Gastrocnemius medialis (tissue), 4 donors: ENCODE data around the gene PKN1. TPM values are rescaled to one million over a fixed set of nuclear protein-coding genes. Genes with fewer than 3 reads are reported as not detected.

Experiments
- ATAC-seq, 2 donors: fragments of 150-250 bp; one replicate each; pipeline ENCODE4 v1.9.1; 2016
- DNase-seq, 2 donors: peaks; one replicate each; pipeline ENCODE4 v3.0.0-alpha.2; 2019
- H3K27ac ChIP-seq, 4 donors: fragments of 200-600 bp; sonication (generic); 1 replicate in 1 of 4; 2 replicates in 3 of 4; pipeline ENCODE4 v1.5.1; 2016 to 2018; ENCODE audit warnings: mild to moderate bottlenecking in 2 of 4, moderate library complexity in 1 of 4
- H3K27me3 ChIP-seq, 3 donors: fragments of 200-600 bp; sonication (generic) in 2 of 3; 1 replicate in 1 of 3; 2 replicates in 2 of 3; pipeline versions ENCODE4 v1.5.1 to v1.6.0; 2016 to 2019; ENCODE audit warnings: mild to moderate bottlenecking in 1 of 3, moderate library complexity in 1 of 3
- H3K36me3 ChIP-seq, 2 donors: fragments of 200-600 bp; sonication (generic) in 1 of 2; one replicate each; pipeline ENCODE4 v1.5.1; 2017 to 2018
- H3K4me1 ChIP-seq, 2 donors: fragments of 200-600 bp; sonication (generic) in 1 of 2; one replicate each; pipeline ENCODE4 v1.5.1; 2016 to 2017; ENCODE audit warnings: mild to moderate bottlenecking in 2 of 2
- H3K4me3 ChIP-seq, 4 donors: fragments of 200-600 bp; sonication (generic) in 3 of 4; 1 replicate in 1 of 4; 2 replicates in 3 of 4; pipeline ENCODE4 v1.5.1; 2016 to 2019; ENCODE audit warnings: mild to moderate bottlenecking in 2 of 4
- H3K9me3 ChIP-seq, 3 donors: fragments of 200-600 bp; sonication (generic) in 2 of 3; 1 replicate in 1 of 3; 2 replicates in 2 of 3; pipeline ENCODE4 v1.5.1; 2016 to 2019
- POLR2A ChIP-seq, 2 donors: fragments of 450-650 bp; IDR thresholded peaks; one replicate each; pipeline ENCODE4 v1.6.1; 2017; ENCODE audit warnings: antibody characterized with exemption in 2 of 2, mild to moderate bottlenecking in 2 of 2, moderate library complexity in 2 of 2
- in situ Hi-C, 4 donors: fragments of 200-750 bp; cut with MboI; loops; one replicate each; pipeline versions ENCODE4 v1.15.0 to v1.8.0; 2017; ENCODE audit warnings: low sequenced_read_pairs in 4 of 4
- intact Hi-C: fragments of 100-400 bp; cut with DNase I; formaldehyde crosslinking; loops from one replicate; pipeline ENCODE4 v1.15.1; 2023; ENCODE audit warnings: low total_unique reads
- total RNA-seq, 4 donors: library from RNA; depleted of rRNA; stranded (reverse); fragments of >200 nt; gene quantifications; one replicate each; pipeline versions ENCODE4 v1.1.0 to v1.2.3, GENCODE V29; 2016
- TF ChIP-seq, protein P1 (sequence below), 5 experiments: fragments of 450-650 bp in 3 of 5; fragments of 200-600 bp in 2 of 5; sonication (generic) in 2 of 5; IDR thresholded peaks in 4 of 5; conservative IDR thresholded peaks in 1 of 5; 1 replicate in 4 of 5; 2 replicates in 1 of 5; pipeline ENCODE4 v1.5.1; 2016 to 2019; ENCODE audit warnings: antibody characterized with exemption in 5 of 5, mild to moderate bottlenecking in 3 of 5, moderate library complexity in 3 of 5

Gene PKN1
- total RNA-seq, 4 donors from 2014 or later: 52.1 to 130 (median 81.3) TPM

DNA sequence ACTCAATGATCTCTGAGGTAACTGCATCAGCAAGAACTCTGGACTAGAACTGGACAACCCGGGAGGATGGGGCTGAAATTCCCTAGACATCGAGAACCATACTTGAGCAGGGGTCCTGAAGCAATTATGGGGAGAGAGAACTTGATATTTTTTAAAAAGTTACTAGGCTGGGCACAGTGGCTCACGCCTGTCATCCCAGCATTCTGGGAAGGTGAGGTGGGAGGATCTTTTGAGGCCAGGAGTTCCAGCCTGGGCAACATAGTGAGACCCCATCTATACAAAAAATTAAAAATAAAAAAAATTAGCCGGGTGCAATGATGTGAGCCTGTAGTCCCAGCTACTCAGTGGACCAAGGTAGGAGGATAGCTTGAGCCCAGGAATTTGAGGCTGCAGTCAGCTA, 87.4 kb downstream of the PKN1 start:
- H3K27me3 ChIP-seq: no peaks in the 10 kb centered on the region
- ATAC-seq: no peak
- peak overlapping the region; percentile 95 to 100 (median 98) for H3K27ac ChIP-seq
- intact Hi-C loops (no loop called here), in situ Hi-C loops (no loop called here)
- no peak overlapping the region for H3K4me3 ChIP-seq
- no peak for DNase-seq
- TF ChIP-seq, protein P1, sequence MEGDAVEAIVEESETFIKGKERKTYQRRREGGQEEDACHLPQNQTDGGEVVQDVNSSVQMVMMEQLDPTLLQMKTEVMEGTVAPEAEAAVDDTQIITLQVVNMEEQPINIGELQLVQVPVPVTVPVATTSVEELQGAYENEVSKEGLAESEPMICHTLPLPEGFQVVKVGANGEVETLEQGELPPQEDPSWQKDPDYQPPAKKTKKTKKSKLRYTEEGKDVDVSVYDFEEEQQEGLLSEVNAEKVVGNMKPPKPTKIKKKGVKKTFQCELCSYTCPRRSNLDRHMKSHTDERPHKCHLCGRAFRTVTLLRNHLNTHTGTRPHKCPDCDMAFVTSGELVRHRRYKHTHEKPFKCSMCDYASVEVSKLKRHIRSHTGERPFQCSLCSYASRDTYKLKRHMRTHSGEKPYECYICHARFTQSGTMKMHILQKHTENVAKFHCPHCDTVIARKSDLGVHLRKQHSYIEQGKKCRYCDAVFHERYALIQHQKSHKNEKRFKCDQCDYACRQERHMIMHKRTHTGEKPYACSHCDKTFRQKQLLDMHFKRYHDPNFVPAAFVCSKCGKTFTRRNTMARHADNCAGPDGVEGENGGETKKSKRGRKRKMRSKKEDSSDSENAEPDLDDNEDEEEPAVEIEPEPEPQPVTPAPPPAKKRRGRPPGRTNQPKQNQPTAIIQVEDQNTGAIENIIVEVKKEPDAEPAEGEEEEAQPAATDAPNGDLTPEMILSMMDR (IDR thresholded peaks at IDR 0.05 in 4 of 5, conservative IDR thresholded peaks at IDR 0.05 in 1 of 5): no peak
- no peak for TF ChIP-seq POLR2A (IDR thresholded peaks at IDR 0.05)
- H3K9me3 ChIP-seq: no peaks in the 10 kb centered on the region
- peaks cover 0 to 10% of the 10 kb centered on the region in 2 donors for H3K36me3 ChIP-seq
- H3K4me1 ChIP-seq: peaks cover 24% of the 10 kb centered on the region in 2 donors

Other genes with a start within 250 kb of the PKN1 start
- 1 to 10 TPM in 2 of 4 donors, under 1 TPM in 2; 0.76 to 3.5 (median 1.2) TPM for gene ADGRL1, start 227.1 kb upstream of the PKN1 start, total RNA-seq
- gene ADGRE5, start 51.9 kb upstream of the PKN1 start, total RNA-seq: 10 to 100 TPM; 22.4 to 49.5 (median 32.6) TPM
- 10 to 100 TPM; 23.9 to 59.2 (median 41.3) TPM for gene DDX39A, start 14.0 kb upstream of the PKN1 start, total RNA-seq
- under 1 TPM in 1 of 4 donors, not detected in 3; 0.29 TPM for gene PTGER1, start 42.0 kb downstream of the PKN1 start, total RNA-seq
- 10 to 100 TPM; 18.4 to 70.3 (median 54.7) TPM for gene GIPC1, start 62.8 kb downstream of the PKN1 start, total RNA-seq
- 10 to 100 TPM; 12.3 to 27.3 (median 16.6) TPM for gene DNAJB1, start 85.1 kb downstream of the PKN1 start, total RNA-seq
- gene TECR, start 96.3 kb downstream of the PKN1 start, total RNA-seq: 100 to 1,000 TPM in 2 of 4 donors, 10 to 100 TPM in 2; 56.2 to 155 (median 113) TPM
- gene NDUFB7, start 138.8 kb downstream of the PKN1 start, total RNA-seq: 100 to 1,000 TPM; 344 to 756 (median 532) TPM
- not detected for gene CLEC17A, start 149.8 kb downstream of the PKN1 start, total RNA-seq
- not detected for gene ADGRE3, start 241.5 kb downstream of the PKN1 start, total RNA-seq